Measurements from ENCODE around the gene LRP1-AS. TPM values are rescaled to one million over a fixed set of nuclear protein-coding genes. Genes with fewer than 3 reads are reported as not detected.
A peak's percentile ranks its signal among the peaks of the same experiment; 100 is the strongest.

LRP1-AS gene
- total and polyA plus RNA-seq, 2 experiments from 2014 or later, result 0.59 TPM; not detected in 1

- no peaks in the 10 kb centered on the region for H3K36me3 ChIP-seq (replicated peaks; ENCODE audit: insufficient read depth, low read depth)
- H3K9me3 ChIP-seq (ENCODE audit: low read depth), result no peaks in the 10 kb centered on the region
- WGBS (ENCODE audit: low lambda C conversion rate, missing lambda C conversion rate), result 4% methylated on average over 11 of the region's 35 CpGs
- H4K20me1 ChIP-seq (ENCODE audit: insufficient read depth, poor library complexity, severe bottlenecking), result peaks cover 29% of the 10 kb centered on the region
- no peaks in the 10 kb centered on the region for H3K27me3 ChIP-seq
- peaks cover 54% of the 10 kb centered on the region for H3K79me2 ChIP-seq
- peak overlapping the region; percentile 79 for H3K4me3 ChIP-seq
- no peaks in the 10 kb centered on the region for H3K9me2 ChIP-seq (replicated peaks; ENCODE audit: insufficient read depth)
- peak overlapping the region; percentile 98 for H3K27ac ChIP-seq
- TF ChIP-seq EZH2phosphoT487 (IDR thresholded peaks at IDR 0.05; ENCODE audit: low read depth, severe bottlenecking, unreplicated experiment) (no peak), EZH2 (IDR thresholded peaks at IDR 0.05; ENCODE audit: borderline replicate concordance) (no peak)
- TF ChIP-seq, protein P1, sequence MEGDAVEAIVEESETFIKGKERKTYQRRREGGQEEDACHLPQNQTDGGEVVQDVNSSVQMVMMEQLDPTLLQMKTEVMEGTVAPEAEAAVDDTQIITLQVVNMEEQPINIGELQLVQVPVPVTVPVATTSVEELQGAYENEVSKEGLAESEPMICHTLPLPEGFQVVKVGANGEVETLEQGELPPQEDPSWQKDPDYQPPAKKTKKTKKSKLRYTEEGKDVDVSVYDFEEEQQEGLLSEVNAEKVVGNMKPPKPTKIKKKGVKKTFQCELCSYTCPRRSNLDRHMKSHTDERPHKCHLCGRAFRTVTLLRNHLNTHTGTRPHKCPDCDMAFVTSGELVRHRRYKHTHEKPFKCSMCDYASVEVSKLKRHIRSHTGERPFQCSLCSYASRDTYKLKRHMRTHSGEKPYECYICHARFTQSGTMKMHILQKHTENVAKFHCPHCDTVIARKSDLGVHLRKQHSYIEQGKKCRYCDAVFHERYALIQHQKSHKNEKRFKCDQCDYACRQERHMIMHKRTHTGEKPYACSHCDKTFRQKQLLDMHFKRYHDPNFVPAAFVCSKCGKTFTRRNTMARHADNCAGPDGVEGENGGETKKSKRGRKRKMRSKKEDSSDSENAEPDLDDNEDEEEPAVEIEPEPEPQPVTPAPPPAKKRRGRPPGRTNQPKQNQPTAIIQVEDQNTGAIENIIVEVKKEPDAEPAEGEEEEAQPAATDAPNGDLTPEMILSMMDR (IDR thresholded peaks at IDR 0.05; ENCODE audit: poor library complexity), result no peak
- peaks cover 47% of the 10 kb centered on the region for H3K4me1 ChIP-seq (ENCODE audit: insufficient read depth)
- peak overlapping the region; percentile 92 for H3K4me2 ChIP-seq
- H2AFZ ChIP-seq, result peak overlapping the region; percentile 30
- DNase-seq (ENCODE audit: low spot score), result no peak
Measured at GRCh38 chr12:57128519-57129247, 18.7 kb downstream of the LRP1-AS start.

DNA sequence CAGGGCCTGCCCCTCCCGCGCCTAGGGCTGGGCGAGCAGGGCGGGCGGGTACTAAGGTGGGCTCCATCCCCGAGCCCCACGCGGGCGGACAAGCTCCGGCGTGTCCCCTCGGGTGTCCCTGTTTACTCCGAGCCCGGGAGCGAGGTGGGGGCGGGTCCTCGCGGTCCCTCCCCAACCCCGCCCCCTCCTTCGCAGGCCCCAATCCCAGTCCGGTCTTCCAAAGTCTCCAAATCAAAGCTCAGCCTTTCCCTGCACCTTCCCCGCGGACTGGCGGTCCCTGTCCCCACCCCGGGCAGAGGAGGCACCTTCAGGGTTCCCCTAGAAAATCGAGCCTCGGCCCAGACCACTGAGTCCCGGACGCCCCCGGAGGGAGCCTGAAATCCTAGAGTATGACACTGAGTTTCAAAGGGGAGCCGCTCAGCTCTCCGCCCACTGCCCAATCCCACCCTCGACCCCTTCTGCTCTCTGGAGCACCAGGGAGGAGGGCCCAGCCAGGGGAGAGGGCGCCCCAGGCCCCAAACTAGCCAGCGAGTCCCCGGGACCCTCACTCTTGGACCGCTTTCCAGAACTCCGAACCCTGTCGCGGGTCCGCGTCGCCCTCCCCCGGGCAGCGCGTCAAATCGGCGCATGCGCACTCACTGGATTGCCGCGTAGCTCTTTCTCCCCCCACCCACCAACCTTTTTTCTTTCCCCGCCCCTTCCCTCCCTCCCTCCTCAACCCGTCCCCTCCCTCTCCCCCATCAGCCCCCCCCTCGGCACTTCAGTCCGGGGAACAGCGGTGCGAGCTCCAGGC is 19.5 kb downstream of the LRP1-AS start, which contains the start of gene LRP1:
LRP1 (plus strand) TSS at position 758 of the 793 bp plus-strand sequence. CDS start 482 bp downstream, outside the sequence.
- TF ChIP-seq, protein P1 (IDR thresholded peaks at IDR 0.05; ENCODE audit: poor library complexity), result no peak
- TF ChIP-seq EZH2 (IDR thresholded peaks at IDR 0.05; ENCODE audit: borderline replicate concordance) (no peak), EZH2phosphoT487 (IDR thresholded peaks at IDR 0.05; ENCODE audit: low read depth, severe bottlenecking, unreplicated experiment) (no peak)
- H3K9me3 ChIP-seq (ENCODE audit: low read depth), result no peaks in the 10 kb centered on the region
- peak within 1 kb of the TSS; percentile 79 for H3K4me3 ChIP-seq
- WGBS (ENCODE audit: low lambda C conversion rate, missing lambda C conversion rate), result 1% methylated on average over 17 of the region's 57 CpGs
- H3K27me3 ChIP-seq, result no peaks in the 10 kb centered on the region
- peaks cover 39% of the 10 kb centered on the region for H3K4me1 ChIP-seq (ENCODE audit: insufficient read depth)
- peak within 1 kb of the TSS; percentile 92 for H3K4me2 ChIP-seq
- H3K27ac ChIP-seq, result peak within 1 kb of the TSS; percentile 98
- peak; percentile 94 for DNase-seq (ENCODE audit: low spot score)
- peaks cover 46% of the 10 kb centered on the region for H3K79me2 ChIP-seq
- H4K20me1 ChIP-seq (ENCODE audit: insufficient read depth, poor library complexity, severe bottlenecking), result peaks cover 25% of the 10 kb centered on the region
- peak within 1 kb of the TSS; percentile 83 for H2AFZ ChIP-seq
- no peaks in the 10 kb centered on the region for H3K36me3 ChIP-seq (replicated peaks; ENCODE audit: insufficient read depth, low read depth)
- H3K9me2 ChIP-seq (replicated peaks; ENCODE audit: insufficient read depth), result no peaks in the 10 kb centered on the region

DNA sequence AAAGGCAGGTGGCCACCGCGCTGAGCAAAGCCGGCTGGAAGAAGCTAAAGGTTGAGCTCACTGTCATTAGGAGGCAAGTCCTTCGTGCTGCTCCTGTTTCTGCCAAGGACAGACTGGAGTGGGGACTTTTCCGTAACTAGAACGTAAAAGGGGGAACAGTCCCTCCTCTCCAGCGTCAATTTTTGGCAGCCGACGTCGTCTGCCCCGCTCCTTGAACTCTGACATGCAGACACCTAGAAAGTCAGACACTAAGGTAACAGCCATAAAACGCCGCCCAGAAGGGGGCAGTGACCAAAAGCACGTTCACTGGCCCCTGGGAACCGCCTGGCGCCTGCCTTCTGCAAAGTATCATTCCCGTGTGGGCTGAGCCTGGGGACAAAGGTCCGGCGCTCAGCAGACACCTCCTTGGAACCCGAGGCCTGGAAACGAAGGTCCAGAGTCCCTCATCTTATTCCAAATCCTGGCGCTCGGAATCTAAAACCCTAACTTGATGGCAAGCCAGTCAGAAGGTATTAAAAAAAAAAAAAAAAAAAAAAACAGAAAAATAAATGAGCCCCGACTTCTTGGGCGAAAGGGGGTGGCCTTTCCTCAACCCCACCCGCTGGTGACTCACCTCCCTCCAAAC is 20.2 kb downstream of the LRP1-AS start:
- 4% methylated on average over 23 of the region's 26 CpGs for WGBS (ENCODE audit: low lambda C conversion rate, missing lambda C conversion rate)
- TF ChIP-seq EZH2phosphoT487 (IDR thresholded peaks at IDR 0.05; ENCODE audit: low read depth, severe bottlenecking, unreplicated experiment), result no peak
- TF ChIP-seq, protein P1 (IDR thresholded peaks at IDR 0.05; ENCODE audit: poor library complexity), result peak; percentile 39
- Histone ChIP-seq H3K36me3 (replicated peaks; ENCODE audit: insufficient read depth, low read depth) (no peaks in the 10 kb centered on the region), H2AFZ (peak overlapping the region; percentile 83), H3K9me3 (ENCODE audit: low read depth) (no peaks in the 10 kb centered on the region), H3K4me1 (ENCODE audit: insufficient read depth) (peaks cover 32% of the 10 kb centered on the region), H3K27me3 (no peaks in the 10 kb centered on the region), H3K4me2 (peak overlapping the region; percentile 92), H3K4me3 (peak overlapping the region; percentile 79), H3K27ac (peak overlapping the region; percentile 98), H4K20me1 (ENCODE audit: insufficient read depth, poor library complexity, severe bottlenecking) (peaks cover 17% of the 10 kb centered on the region), H3K9me2 (replicated peaks; ENCODE audit: insufficient read depth) (no peaks in the 10 kb centered on the region), H3K79me2 (peaks cover 39% of the 10 kb centered on the region)
- peak; percentile 89 for DNase-seq (ENCODE audit: low spot score)

Data from hepatocyte (in vitro differentiated cells).